GM19452 (cell line): ENCODE results near the gene HOMER2.
"Not testable (repeated sequence)": the region's sequence is repeated elsewhere in the genome, so short reads cannot be mapped to it uniquely, and the experiment has no call there.

Experiments
- ATAC-seq: cut with Tn5 transposase; IDR thresholded peaks from one replicate; pipeline ENCODE4 v1.9.1; 2021; ENCODE audit not compliant: unreplicated experiment

The HOMER2 gene

GRCh38 chr15:82839136-82839535 is 113.4 kb downstream of the HOMER2 start:
- ATAC-seq = no peak

GRCh38 chr15:82838096-82838735 is 114.3 kb downstream of the HOMER2 start:
- no peak for ATAC-seq

DNA sequence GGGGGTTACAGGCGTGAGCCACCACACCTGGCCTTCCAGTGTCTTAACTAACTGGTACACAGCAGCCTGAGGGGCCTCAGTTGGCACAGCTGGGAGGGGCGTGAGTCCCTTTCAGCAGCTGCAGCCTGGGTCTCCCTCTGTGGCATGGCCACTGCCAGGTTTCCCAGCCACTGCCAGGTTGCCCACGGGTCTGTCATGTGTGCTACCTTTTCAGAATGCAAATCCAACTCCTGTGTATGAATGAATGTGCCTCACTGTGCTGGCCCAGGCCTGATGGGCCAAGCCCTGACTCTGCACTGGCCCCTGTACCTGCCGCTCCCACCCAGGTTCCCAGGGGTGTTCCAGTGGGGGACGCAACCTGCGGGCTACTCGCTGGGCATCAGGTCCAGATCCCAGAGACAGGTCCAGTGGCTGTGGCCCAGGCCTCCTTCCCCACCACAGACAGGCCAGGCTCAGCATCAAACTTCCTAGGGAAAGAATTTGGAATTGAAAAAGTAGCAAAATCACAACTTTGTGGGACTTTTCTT is 117.1 kb downstream of the HOMER2 start:
- ATAC-seq = no peak

GRCh38 chr15:82833362-82833682 is 119.2 kb downstream of the HOMER2 start:
- ATAC-seq = no peak

DNA sequence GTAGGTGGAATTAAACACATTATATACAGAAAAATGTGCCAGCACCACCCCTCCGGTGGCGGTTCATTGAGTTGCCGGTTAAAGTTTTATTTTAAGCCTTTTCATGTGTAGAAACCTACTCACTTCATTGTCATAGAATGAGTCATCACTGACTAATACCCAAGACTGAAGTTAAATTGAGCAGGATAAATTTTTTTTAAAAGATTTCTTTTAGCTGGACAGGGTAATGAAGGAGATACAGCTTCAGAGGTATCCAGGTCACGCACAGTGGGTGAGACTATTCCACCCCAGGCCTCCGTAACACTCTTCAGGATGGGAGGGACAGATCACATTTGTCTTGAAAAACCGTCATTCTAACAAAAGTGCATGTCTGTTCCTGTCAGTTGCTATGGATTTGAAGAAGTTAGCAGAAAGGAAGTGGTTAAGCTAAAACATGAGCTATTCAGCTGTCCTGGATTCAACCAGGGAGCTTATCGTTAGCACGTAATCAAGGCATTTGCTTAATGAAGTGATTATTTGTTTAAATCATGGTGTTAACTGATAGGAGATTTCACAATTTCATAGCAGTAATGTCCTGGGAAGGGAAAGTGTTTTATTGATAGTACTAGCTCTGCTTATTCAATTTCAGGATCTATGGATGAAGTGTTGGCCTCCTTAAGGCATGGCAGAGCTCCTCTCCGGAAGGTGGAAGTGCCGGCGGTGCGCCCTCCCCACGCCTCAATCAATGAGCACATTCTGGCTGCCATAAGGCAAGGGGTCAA is 119.7 kb downstream of the HOMER2 start:
- peak; percentile 91 for ATAC-seq

DNA sequence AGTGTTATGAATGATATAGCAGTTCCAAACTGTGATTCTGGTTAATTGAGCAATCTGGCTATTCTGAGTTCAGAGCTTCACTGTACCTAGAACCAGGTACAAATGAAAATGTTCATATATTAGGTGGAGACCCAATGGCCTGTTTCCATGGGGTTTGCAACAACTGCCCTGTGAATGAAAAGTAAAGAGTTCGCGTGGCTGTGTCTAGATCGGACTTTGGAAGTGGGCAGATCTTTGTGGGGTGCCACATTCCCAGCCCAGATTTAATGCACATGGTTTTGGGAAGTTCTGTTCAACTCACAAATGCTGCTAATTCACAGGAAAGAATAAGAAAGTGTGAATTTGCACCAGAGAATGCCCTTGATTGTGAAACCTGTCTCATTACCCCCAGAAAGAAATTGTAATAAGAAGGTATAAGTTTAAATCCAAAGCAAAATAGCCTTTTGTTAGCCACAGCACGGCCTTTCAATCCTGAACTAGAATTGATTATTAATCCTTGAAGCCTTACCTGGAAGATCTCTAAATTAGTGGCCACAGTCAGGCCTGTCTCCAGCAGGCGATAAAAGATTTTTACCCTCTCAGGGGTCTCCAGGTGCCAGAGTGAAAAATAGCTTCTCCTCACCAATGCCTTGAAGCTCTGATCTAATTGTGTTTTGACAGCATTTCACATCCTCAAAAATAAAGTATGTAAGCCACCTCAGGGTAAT is 120.5 kb downstream of the HOMER2 start:
- ATAC-seq = no peak

GRCh38 chr15:82830427-82831173 is 121.9 kb downstream of the HOMER2 start:
- no peak for ATAC-seq

GRCh38 chr15:82829234-82829633 is 123.3 kb downstream of the HOMER2 start:
- ATAC-seq = no peak

DNA sequence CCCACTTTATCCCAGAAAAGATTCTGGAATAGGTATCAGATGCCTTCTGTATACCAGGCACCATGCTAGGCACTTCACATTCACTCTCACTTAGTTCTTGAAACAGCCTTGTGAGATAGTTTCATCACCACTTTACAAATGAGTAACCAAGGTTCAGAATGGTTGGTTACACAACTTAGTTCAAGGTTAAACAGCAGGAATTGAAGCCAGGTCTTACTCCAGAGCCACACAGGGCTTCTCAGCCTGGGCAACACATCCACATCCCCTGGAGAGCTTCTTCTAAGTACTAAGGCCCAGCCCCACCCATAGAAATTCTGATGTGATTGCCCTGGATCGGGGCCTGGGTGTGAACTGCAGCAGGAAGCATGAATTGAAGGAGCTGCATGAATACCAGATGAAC is 124.4 kb downstream of the HOMER2 start:
- no peak for ATAC-seq

- ATAC-seq = no peak
Measured at GRCh38 chr15:82823049-82823448, 129.5 kb downstream of the HOMER2 start.

GRCh38 chr15:82821851-82822250 is 130.7 kb downstream of the HOMER2 start:
- ATAC-seq = not testable (repeated sequence)

GRCh38 chr15:82821396-82821795 is 131.1 kb downstream of the HOMER2 start:
- not testable (repeated sequence) for ATAC-seq

DNA sequence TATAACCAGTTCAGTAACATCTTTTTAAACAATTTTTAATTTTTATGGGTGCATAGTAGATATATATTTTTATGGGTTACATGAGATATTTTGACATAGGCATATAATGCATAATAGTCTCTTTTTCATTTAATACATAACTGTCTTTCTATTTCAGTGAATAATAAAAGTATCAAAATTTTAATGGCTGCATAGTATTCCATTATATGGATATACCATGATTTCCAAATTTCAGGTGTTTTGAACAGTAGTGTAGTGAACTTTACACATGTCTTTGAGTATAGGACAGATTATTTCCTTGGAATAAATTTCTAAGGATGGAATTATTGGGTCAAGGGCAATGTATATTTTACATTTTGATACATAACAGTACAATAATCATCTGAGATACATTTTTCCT is 132.4 kb downstream of the HOMER2 start:
- no peak for ATAC-seq

GRCh38 chr15:82812994-82813393 is 139.5 kb downstream of the HOMER2 start:
- no peak for ATAC-seq

DNA sequence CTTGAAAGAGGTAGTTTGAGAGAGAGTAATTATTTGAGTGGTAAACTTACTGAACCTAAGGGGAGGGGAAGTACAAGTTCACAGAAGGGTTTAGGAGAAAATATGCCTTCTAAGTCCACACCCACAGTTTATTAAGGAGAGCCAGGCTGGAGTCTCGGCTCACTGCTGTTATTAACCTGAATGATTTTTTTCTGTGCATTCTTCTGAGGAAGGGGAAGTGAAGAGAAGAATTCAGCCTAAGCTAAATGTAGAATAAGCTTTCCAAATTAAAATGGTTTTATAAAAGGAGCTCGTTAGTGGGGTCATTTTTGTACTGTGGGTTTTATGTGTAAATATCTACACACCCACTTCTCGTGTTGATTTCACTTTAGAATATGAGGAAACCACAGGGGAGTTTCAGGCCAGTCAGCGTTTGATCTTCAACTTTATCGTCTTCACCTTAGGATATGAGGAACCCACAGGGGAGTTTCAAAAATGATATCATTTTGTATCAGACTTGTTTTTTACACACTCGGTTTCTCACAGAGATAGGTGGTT is 141.6 kb downstream of the HOMER2 start:
- ATAC-seq = no peak

DNA sequence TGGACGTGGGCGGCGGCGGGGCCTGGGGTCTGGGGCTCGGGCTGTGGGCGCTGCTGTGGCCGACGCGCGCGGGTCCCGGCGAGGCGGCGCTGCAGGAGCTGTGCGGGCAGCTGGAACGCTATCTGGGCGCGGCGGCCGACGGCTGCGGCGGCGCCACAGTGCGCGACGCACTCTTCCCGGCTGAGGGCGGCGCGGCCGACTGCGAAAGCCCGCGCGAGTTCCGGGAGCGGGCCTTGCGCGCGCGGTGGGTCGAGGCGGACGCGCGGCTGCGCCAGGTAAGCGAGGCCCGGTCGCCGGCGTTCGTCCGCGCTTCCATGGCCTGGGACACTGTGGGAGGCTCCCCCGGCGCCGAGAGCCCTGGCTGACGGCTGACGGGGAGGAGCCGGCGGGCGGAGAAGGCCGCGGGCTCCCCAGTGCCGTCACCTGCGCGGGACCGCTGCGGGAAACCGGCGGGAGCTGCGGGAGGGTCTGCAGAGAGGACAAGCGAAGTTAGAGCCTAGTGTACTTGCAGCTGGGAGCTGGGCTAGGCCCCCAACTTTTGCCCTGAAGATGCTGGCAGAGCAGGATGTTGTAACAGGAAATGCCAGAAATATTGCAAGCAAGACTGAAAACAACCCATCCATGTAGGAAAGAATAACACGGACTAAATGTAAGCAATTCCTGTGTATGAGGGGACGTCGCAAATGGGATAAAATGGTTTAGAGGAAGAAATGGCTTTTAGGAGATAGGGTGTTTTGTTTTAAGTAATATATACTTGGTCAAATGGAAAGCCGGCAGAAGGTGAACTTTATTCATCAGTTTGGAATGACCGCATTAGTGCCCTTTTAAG is 142.2 kb downstream of the HOMER2 start:
- ATAC-seq = peak; percentile 23

- peak; percentile 75 for ATAC-seq
Measured at GRCh38 chr15:82809308-82810060, 143.0 kb downstream of the HOMER2 start, which contains the start of gene WHAMM. Gene WHAMM (plus strand): TSS chr15:82809628. CDS start chr15:82809727, 99 bp downstream.

DNA sequence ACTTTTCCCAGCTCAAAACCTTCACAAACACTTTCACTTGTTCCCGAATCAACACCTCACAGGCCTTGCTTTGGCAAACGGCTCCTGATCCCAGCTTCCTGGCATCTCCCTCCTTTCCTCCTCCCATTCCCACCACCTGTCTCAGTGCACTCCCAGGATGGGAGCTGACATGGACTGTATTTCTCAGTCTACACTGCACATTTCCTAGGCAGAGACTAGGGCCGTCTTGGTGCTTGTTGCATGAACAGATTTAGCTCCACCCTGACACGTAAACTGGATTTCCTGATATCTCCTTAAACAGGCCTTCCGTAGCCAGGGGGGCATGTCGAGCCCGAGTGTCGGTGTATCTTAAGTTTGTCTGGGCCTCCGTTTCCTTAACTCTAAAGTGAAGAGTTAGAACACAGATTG is 143.9 kb downstream of the HOMER2 start:
- ATAC-seq = no peak

DNA sequence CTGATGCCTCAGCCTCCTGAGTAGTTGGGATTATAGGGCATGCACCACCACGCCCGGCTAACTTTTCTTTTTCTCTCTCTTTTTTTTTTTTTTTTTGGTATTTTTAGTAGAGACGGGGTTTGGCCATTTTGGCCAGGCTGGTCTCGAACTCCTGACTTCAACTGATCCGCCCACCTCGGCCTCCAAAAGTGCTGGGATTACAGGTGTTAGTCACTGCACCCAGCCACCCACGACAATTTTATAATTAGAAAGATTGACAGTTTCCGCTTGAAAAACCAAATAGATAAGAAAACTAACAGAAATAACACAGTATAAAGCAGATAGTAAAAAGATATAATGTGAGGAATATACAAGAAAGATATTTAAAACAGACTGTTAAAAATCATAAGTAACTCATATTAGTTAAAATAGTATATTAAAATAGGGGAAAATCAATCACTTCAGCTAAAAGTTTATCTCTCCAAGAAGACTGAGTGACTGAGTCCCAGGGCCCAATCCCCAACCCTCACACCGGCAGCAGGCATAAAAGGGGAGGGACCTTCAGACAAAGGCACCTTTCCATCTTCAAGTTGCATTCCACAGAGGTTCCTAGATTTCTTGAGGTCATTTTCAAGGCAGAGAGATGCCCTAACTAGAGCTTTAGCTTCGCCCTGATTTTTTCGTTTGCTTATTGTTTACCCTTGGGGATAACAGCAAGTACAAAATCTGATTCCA is 144.4 kb downstream of the HOMER2 start:
- no peak for ATAC-seq
